OCI-LY7 (cell line): ENCODE measurements around the gene TBL1XR1.

Experiments used
- CTCF ChIP-seq: fragments of 200-600 bp; sonication (generic); conservative IDR thresholded peaks from 2 replicates; pipeline ENCODE4 v1.5.1; 2014; ENCODE audit warnings: mild to moderate bottlenecking, antibody characterized with exemption, low read length, moderate library complexity, mixed read lengths
- EZH2phosphoT487 ChIP-seq: fragments of 200-600 bp; sonication (generic); IDR thresholded peaks from 2 replicates; pipeline ENCODE4 v1.6.1; 2018; ENCODE audit warnings: low read depth, borderline replicate concordance, mild to moderate bottlenecking, mixed run types, antibody characterized with exemption, low read length, moderate library complexity, mixed read lengths

GRCh38 chr3:176969506-176969905 is 227.8 kb downstream of the TBL1XR1 start:
- TF ChIP-seq CTCF, result no peak
- no peak for TF ChIP-seq EZH2phosphoT487
